IMR-90 (cell line): Measurements from ENCODE around the gene SRP14.

Source experiments
- CTCF ChIP-seq: conservative IDR thresholded peaks from 2 replicates; pipeline ENCODE4 v1.5.1; 2012; ENCODE audit warnings: mild to moderate bottlenecking, low read depth, low read length, improper control_type of control experiment
- MXI1 ChIP-seq: IDR thresholded peaks from 2 replicates; pipeline ENCODE4 v1.6.1; 2012; ENCODE audit warnings: low read depth, mild to moderate bottlenecking, low read length, moderate library complexity, borderline replicate concordance
- NFE2L2 ChIP-seq: fragments of 150-350 bp; IDR thresholded peaks from 2 replicates; pipeline ENCODE4 v1.6.1; 2016; ENCODE audit warnings: low read depth, mild to moderate bottlenecking, low read length
- POLR2A ChIP-seq: IDR thresholded peaks from 2 replicates; pipeline ENCODE4 v1.6.1; 2012; ENCODE audit warnings: mild to moderate bottlenecking, low read depth, low read length
- RFX5 ChIP-seq: IDR thresholded peaks from 2 replicates; pipeline ENCODE4 v1.8.0; 2012; ENCODE audit warnings: low read depth, mild to moderate bottlenecking, low read length, moderate library complexity

GRCh38 chr15:40072216-40072990 is 33.4 kb upstream of the SRP14 start:
- TF ChIP-seq POLR2A (no peak), CTCF (no peak), RFX5 (no peak), NFE2L2 (no peak), MXI1 (no peak)
